RWPE2 (cell line): Measurements from ENCODE around the gene GRB10.

Experiments used
- ATAC-seq: fragments of 200-7000 bp; cut with Tn5 transposase; 3 replicates; pipeline ENCODE4 v1.9.1; 2021; ENCODE audit warnings: low read depth
- DNase-seq: peaks from one replicate; pipeline ENCODE4 v3.0.0-alpha.2; 2020; ENCODE audit warnings: low spot score
- H3K27ac ChIP-seq: fragments of 450-650 bp; 2 replicates; pipeline ENCODE4 v1.5.1; 2017; ENCODE audit warnings: mild to moderate bottlenecking; ENCODE audit not compliant: poor library complexity, severe bottlenecking
- H3K27me3 ChIP-seq: fragments of 250-450 bp; sonication (Bioruptor Pico); 2 replicates; pipeline ENCODE4 v1.5.1; 2021; ENCODE audit warnings: mild to moderate bottlenecking, moderate library complexity; ENCODE audit not compliant: insufficient read depth, poor library complexity, severe bottlenecking
- H3K36me3 ChIP-seq: fragments of 250-450 bp; sonication (Bioruptor Pico); 2 replicates; pipeline ENCODE4 v1.5.1; 2020; ENCODE audit warnings: low read depth, mild to moderate bottlenecking, moderate library complexity
- H3K4me1 ChIP-seq: fragments of 250-450 bp; sonication (Bioruptor Pico); 2 replicates; pipeline ENCODE4 v1.5.1; 2021; ENCODE audit warnings: mild to moderate bottlenecking, moderate library complexity; ENCODE audit not compliant: insufficient read depth, poor library complexity, severe bottlenecking
- H3K4me3 ChIP-seq: fragments of 250-450 bp; sonication (Bioruptor Pico); 2 replicates; pipeline ENCODE4 v1.5.1; 2021; ENCODE audit warnings: mild to moderate bottlenecking, moderate library complexity; ENCODE audit not compliant: severe bottlenecking
- H3K9me3 ChIP-seq: fragments of 250-450 bp; sonication (Bioruptor Pico); 2 replicates; pipeline ENCODE4 v1.5.1; 2021; ENCODE audit warnings: mild to moderate bottlenecking, moderate library complexity; ENCODE audit not compliant: severe bottlenecking
- CTCF ChIP-seq: fragments of 450-650 bp; IDR thresholded peaks from one replicate; pipeline ENCODE4 v1.5.1; 2017; ENCODE audit warnings: mild to moderate bottlenecking, moderate library complexity; ENCODE audit not compliant: poor library complexity, severe bottlenecking

The GRB10 gene

GRCh38 chr7:50761713-50762112 lies 21.0 kb downstream of the GRB10 start:
- Histone ChIP-seq H3K36me3 (peaks cover 10% of the 10 kb centered on the region), H3K4me3 (no peak overlapping the region), H3K27ac (no peak overlapping the region), H3K27me3 (no peaks in the 10 kb centered on the region), H3K4me1 (peaks cover 8% of the 10 kb centered on the region), H3K9me3 (no peaks in the 10 kb centered on the region)
- TF ChIP-seq CTCF = no peak
- ATAC-seq (no peak), DNase-seq (no peak)

- ATAC-seq = no peak
- no peaks in the 10 kb centered on the region for H3K27me3 ChIP-seq
Observed at GRCh38 chr7:50757703-50758390, 24.8 kb downstream of the GRB10 start.

GRCh38 chr7:50756180-50756579 lies 26.5 kb downstream of the GRB10 start:
- DNase-seq = no peak
- no peak overlapping the region for H3K27ac ChIP-seq
- no peaks in the 10 kb centered on the region for H3K4me1 ChIP-seq
- no peak overlapping the region for H3K4me3 ChIP-seq
- H3K36me3 ChIP-seq = peaks cover 3% of the 10 kb centered on the region; the same call in 1 of the 2 replicates
- no peak for TF ChIP-seq CTCF
- H3K27me3 ChIP-seq = no peaks in the 10 kb centered on the region
- ATAC-seq = no peak
- H3K9me3 ChIP-seq = no peaks in the 10 kb centered on the region

More at GRCh38 chr7:50757703-50758390, 24.8 kb downstream of the GRB10 start:
- H3K36me3 ChIP-seq = peaks cover 10% of the 10 kb centered on the region
- no peak overlapping the region for H3K4me3 ChIP-seq
- no peak for TF ChIP-seq CTCF
- H3K9me3 ChIP-seq = no peaks in the 10 kb centered on the region
- no peak overlapping the region for H3K27ac ChIP-seq
- no peak for DNase-seq
- H3K4me1 ChIP-seq = peaks cover 7% of the 10 kb centered on the region

- Histone ChIP-seq H3K4me1 (no peaks in the 10 kb centered on the region), H3K27ac (no peak overlapping the region), H3K9me3 (no peaks in the 10 kb centered on the region), H3K27me3 (no peaks in the 10 kb centered on the region), H3K36me3 (no peaks in the 10 kb centered on the region), H3K4me3 (no peak overlapping the region)
- no peak for ATAC-seq
- DNase-seq = no peak
- no peak for TF ChIP-seq CTCF
Observed at GRCh38 chr7:50754684-50755083, 28.0 kb downstream of the GRB10 start.

- Histone ChIP-seq H3K9me3 (no peaks in the 10 kb centered on the region), H3K27me3 (no peaks in the 10 kb centered on the region), H3K36me3 (no peaks in the 10 kb centered on the region), H3K4me1 (no peaks in the 10 kb centered on the region), H3K4me3 (no peak overlapping the region), H3K27ac (no peak overlapping the region)
- TF ChIP-seq CTCF = no peak
- DNase-seq (no peak), ATAC-seq (no peak)
Observed at GRCh38 chr7:50754241-50754640, 28.5 kb downstream of the GRB10 start.
